GM19397 (cell line): Measurements from ENCODE around the gene SUGCT.
"Not testable (repeated sequence)": the region's sequence is repeated elsewhere in the genome, so short reads cannot be mapped to it uniquely, and the experiment has no call there.

ENCODE experiments used
- ATAC-seq: cut with Tn5 transposase; IDR thresholded peaks from one replicate; pipeline ENCODE4 v1.9.1; 2021; ENCODE audit warnings: mild to moderate bottlenecking, moderate library complexity; ENCODE audit not compliant: unreplicated experiment

Gene SUGCT

GRCh38 chr7:40134428-40135316 is at the start of gene SUGCT, which contains the start of gene MPLKIP:
Gene SUGCT (plus strand): TSS chr7:40135005.
Gene MPLKIP (minus strand): TSS chr7:40134622. CDS start chr7:40134567, 55 bp downstream.
- peak; percentile 91 for ATAC-seq

- ATAC-seq, result no peak
These were observed 42.6 kb upstream of the SUGCT start for GRCh38 chr7:40092182-40092581.

- ATAC-seq, result no peak
These were observed 41.0 kb upstream of the SUGCT start for GRCh38 chr7:40093631-40094350.

- ATAC-seq, result no peak
These were observed 39.6 kb upstream of the SUGCT start for GRCh38 chr7:40095230-40095629.

- ATAC-seq, result no peak
These were observed 39.0 kb upstream of the SUGCT start for GRCh38 chr7:40095695-40096327.

DNA sequence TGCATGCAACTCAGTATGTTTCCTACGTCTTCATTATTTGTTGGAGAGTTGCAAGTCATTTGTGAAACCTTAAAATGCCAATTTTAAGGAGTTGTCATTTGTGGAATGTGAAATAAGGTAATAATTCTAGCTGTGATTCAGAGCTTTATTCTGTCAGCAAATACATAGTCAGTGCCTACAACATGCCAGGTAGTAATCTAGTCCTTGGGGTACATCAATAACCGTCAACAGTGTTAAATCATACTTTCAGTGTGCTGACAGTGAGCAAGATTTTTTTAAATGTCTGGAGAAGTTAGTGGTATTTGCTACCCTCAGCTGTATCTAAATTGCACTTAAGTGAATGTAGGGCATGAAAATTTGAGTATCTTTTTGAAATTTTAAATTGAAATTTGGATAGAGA is 37.1 kb upstream of the SUGCT start:
- ATAC-seq, result no peak

- ATAC-seq, result no peak
These were observed 36.0 kb upstream of the SUGCT start for GRCh38 chr7:40098810-40099209.

DNA sequence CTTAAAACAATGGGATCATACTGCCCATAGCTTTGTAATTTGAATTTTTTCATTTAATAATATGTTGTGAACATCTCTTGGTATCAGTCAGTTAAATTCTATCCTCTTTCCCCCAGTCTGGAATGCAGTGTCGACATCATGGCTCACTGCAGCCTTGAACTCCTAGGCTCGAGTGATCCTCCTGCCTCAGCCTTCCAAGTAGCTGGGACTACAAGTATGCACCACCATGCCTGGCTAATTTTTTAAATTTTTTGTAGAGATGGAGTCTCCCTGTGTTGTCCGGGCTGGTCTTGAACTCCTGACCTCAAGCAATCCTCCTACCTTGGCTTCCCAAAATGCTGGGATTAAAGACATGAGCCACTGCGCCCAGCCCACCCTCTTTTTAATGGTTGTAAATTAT is 35.0 kb upstream of the SUGCT start:
- no peak for ATAC-seq

- ATAC-seq, result no peak
These were observed 33.6 kb upstream of the SUGCT start for GRCh38 chr7:40101201-40101600.

- ATAC-seq, result no peak
These were observed 31.9 kb upstream of the SUGCT start for GRCh38 chr7:40102897-40103296.

- no peak for ATAC-seq
These were observed 28.8 kb upstream of the SUGCT start for GRCh38 chr7:40105879-40106473.

DNA sequence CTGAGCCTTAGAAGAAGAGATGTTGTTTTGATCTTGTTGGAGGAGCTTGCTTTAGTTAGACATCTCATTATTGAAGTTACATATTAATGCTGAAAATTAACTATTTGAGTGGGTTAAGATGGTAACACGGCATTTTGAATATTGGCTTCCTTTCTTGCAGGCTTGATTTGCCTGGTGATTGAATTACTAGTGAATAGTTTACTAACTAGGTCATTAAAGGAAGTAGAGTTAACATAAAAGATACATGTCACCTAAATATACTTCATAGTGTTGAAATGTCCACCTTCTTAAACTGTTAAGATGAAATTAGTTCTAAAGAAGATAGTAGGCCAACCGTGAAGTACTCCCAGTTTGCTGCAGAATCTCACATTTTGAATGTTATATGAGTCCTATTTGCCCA is 18.9 kb upstream of the SUGCT start:
- no peak for ATAC-seq

DNA sequence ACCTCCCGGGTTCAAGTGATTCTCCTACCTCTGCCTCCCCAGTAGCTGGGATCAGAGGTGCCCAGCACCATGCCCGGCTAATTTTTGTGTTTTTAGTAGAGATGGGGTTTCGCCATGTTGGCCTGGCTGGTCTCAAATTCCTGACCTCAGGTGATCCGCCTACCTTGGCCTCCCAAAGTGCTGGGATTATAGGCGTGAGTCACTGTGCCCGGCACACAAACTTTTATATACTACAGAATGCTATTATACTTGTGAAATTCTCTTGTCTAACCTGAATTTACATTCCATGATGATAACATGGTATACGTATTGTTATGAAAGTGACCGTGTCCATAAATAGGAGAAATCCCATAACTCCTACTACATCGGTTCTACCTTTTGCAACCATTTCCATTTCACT is 17.6 kb upstream of the SUGCT start:
- not testable (repeated sequence) for ATAC-seq

GRCh38 chr7:40118201-40118600 is 16.6 kb upstream of the SUGCT start:
- not testable (repeated sequence) for ATAC-seq

- ATAC-seq, result no peak
These were observed 14.8 kb upstream of the SUGCT start for GRCh38 chr7:40120020-40120419.

- not testable (repeated sequence) for ATAC-seq
These were observed 12.5 kb upstream of the SUGCT start for GRCh38 chr7:40122100-40122939.

- no peak for ATAC-seq
These were observed 11.9 kb upstream of the SUGCT start for GRCh38 chr7:40122940-40123254.

- ATAC-seq, result peak; percentile 1
These were observed 1.0 kb upstream of the SUGCT start for GRCh38 chr7:40133561-40134427.

GRCh38 chr7:40135317-40135610 is 459 bp downstream of the SUGCT start:
- ATAC-seq, result no peak

DNA sequence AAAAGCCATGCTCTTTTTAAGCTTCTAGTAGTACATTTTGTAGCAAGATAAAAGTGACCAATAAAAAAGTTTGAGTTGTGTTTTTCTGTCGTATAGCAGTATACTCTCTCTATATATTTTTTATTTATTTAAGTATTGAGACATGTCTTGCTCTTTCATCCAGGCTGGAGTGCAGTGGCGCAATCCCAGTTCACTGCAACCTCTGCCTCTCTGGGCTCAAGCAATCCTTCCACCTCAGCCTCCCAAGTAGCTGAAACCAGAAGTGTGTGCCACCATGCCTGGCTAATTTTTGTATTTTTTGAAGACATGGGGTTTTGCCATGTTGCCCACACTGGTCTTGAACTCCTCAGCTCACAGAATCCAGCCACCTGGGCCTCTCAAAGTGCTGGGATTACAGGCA is 2.8 kb downstream of the SUGCT start:
- no peak for ATAC-seq
